NCI-H1930 (cell line): ENCODE data around the gene DDX1.
"Not testable (repeated sequence)": the region's sequence is repeated elsewhere in the genome, so short reads cannot be mapped to it uniquely, and the experiment has no call there.

Source experiments
- DNase-seq, 2 experiments: peaks; one replicate each; lab custom pipeline; 2025; lab: John Stamatoyannopoulos, UW

Gene DDX1

GRCh38 chr2:15595342-15595905 is 3.8 kb downstream of the DDX1 start:
- no peak for DNase-seq

GRCh38 chr2:15595936-15596335 is 4.3 kb downstream of the DDX1 start:
- DNase-seq = no peak

DNA sequence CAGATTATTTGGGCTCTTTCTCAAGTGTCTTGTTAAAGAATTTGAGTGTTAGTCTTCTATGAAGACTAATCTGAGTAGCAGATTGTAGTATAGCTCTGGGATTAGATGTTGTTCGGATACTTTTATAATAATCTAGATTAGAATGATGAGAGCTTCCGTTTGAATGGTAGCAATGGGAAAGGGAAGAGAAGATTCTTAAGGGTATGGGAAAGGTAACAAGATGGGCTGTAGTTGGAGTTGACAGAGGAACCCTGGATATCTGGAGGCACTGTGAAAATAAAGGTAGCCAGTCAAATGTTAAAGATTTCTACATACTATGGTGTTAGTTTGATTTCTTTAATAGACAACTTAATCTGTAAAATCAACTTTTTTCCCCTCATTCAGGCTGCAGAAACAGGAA is 4.7 kb downstream of the DDX1 start:
- DNase-seq = no peak

- DNase-seq = no peak
Observed at GRCh38 chr2:15596968-15597367, 5.3 kb downstream of the DDX1 start.

DNA sequence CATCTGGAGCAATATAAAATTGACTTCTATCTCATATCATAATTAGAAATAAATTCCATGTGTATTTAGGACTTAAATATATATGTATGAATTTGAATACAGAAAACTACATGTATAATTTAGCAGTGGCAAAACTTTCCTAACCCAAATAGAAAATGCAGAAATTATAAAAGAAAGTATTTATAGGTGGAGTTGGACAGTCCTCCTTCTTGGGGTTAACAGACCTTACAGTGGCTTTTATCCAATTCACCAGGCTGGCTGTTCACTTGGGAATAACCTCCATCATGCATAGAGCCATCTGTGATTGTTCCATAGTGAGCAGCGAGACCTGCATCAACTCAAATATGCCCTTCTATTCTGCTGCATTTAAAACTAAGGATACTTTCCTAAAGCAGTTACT is 8.3 kb downstream of the DDX1 start:
- no peak for DNase-seq

GRCh38 chr2:15601681-15602080 is 10.0 kb downstream of the DDX1 start:
- no peak for DNase-seq

DNA sequence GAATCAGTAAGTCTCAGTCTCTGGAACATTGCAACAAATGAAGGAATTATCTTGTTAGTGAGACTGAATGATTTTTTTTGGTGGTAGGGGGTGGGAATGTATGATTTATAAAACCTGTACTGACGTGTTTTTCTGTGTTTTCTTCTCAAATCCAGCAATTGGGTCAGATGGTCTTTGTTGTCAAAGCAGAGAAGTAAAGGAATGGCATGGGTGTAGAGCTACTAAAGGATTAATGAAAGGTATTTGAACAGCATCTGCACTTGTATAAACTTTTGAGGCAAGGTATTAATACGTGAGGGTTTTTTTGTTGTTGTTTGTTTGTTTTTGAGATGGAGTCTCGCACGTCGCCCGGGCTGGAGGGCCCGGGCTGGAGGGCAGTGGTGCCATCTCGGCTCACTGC is 10.7 kb downstream of the DDX1 start:
- DNase-seq = no peak

DNA sequence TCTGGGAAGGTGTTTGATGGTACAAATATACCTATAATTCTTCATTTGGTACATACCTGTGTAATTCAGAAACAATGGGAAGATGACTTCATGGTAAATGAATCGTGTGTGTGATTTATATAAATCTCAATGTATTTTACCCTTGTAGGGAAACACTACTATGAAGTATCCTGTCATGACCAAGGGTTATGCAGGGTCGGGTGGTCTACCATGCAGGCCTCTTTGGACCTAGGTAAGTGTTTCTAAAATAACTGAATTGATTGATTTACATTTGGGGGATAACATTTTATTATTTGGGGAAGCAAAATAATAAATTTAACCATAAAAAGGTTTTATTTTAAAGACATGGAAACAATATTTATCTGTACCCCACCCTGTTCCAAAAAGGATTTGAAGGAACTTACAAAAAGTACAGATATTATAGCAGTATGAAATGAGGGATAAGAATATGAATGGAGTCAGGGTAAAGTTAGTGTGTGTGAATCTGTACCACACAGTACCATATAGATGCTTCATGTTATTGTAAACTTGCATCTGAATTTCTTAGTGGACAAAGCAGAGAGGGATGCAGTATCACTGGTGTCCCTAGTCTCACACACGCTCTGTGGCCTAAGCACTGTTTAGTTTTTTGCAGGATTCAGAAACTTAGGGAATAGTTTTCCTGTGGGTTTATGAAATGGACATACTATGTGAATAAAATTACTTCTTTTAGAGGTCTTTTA is 11.5 kb downstream of the DDX1 start:
- no peak for DNase-seq

GRCh38 chr2:15603948-15604347 is 12.3 kb downstream of the DDX1 start:
- no peak for DNase-seq

DNA sequence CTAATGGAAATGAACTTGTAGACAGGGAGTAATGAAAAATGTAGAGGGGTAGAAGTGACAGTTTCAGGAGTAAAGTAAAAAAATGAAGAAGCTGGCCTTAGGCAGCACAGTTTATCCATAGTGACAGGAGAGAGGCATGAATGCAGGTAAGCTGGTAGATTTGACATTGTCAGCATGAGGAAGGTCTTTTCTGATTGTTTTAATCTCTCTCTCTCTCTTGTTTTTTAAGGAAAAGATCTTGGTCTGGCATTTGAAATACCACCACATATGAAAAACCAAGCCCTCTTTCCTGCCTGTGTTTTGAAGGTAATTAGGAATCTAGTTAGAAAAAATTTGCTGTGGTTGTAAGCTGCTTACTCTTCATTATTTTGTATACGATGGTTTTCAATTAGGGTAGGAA is 14.1 kb downstream of the DDX1 start:
- DNase-seq = no peak

DNA sequence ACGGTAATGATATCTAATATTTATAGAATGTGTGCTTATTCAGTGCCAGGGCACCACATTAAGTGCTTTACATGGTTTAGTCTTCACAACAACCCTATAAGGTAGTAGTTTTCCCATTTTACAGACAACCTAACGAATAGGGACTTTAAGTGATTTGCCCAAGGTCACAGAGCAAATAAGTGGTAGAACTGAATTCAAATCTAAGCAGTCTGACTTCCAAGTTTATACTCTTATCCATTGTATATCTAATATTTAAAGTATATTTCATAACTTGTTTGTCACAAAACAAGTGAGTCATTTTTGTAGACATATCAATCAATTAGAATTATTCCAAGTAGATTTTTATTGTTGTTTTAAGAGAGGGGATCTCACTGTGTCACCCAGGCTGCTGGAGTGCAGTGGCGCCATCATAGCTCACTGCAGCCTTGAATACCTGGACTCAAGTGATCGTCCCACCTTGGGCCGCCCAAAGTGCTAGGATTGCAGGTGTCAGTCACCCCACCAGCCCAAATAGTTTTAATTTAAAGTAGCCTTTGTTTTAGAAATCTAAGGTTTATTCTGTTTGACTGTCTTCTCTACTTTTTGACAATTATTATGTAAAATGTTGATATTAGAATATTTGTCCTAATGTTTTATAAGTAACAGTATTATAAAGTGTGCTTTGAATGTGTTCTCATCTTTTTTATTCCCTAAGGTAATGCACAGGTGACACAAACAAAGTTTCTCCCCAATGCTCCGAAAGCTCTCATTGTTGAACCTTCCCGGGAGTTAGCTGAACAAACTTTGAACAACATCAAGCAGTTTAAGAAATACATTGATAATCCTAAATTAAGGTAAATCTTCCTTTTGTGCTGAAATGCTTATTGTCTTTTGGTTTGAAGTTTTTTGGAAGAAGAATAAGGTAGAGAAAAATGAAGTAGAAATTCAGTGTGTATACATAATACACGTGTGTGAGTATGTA is 15.1 kb downstream of the DDX1 start:
- no peak for DNase-seq

- DNase-seq = no peak
Observed at GRCh38 chr2:15607709-15608391, 16.2 kb downstream of the DDX1 start.

- DNase-seq = no peak
Observed at GRCh38 chr2:15608392-15608761, 16.7 kb downstream of the DDX1 start.

DNA sequence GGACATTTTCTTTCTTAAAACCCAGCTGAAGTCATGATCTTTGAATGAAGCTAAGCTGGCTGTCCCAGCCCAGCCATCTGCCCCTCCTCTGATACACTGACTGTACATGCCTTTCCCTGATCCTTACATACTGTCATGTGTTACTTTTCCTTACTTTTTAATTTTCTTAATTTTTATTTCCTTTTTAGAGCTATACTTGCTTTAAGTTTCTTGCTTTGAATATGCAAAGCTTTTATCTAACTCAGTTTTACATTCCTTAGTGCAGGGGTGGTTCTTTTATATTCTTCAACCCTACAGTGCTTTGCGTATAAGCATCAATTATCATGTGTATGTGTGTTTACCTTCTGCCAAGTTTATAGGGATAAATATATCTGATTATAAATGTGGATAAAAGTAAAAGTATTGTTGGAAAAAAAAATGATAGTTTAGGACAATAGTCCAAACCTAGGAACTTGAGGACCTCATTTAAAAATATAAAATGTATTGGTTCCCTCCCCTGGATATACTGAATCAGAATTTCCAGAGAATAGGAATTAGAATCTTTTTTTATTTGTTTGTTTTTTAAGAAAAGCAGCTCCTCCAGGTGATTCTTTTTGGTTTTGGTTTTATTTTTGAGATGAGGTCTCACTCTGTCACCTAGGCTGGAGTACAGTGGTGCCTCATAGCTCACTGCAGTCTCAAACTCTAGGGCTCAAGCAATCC is 17.8 kb downstream of the DDX1 start:
- no peak for DNase-seq

GRCh38 chr2:15610430-15610952 is 18.8 kb downstream of the DDX1 start:
- DNase-seq = no peak

DNA sequence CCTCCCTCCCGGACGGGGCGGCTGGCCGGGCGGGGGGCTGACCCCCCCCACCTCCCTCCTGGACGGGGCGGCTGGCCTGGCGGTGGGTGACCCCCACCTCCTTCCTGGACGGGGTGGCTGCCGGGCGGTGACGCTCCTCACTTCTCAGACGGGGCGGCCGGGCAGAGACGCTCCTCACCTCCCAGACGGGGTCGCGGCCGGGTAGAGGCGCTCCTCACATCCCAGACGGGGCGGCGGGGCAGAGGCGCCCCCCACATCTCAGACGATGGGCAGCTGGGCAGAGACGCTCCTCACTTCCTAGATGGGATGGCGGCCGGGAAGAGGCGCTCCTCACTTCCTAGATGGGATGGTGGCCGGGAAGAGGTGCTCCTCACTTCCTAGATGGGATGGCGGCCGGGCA is 20.4 kb downstream of the DDX1 start:
- DNase-seq = not testable (repeated sequence)

- DNase-seq = no peak
Observed at GRCh38 chr2:15613736-15614429, 22.2 kb downstream of the DDX1 start.

GRCh38 chr2:15614545-15615300 is 23.1 kb downstream of the DDX1 start:
- DNase-seq = no peak

DNA sequence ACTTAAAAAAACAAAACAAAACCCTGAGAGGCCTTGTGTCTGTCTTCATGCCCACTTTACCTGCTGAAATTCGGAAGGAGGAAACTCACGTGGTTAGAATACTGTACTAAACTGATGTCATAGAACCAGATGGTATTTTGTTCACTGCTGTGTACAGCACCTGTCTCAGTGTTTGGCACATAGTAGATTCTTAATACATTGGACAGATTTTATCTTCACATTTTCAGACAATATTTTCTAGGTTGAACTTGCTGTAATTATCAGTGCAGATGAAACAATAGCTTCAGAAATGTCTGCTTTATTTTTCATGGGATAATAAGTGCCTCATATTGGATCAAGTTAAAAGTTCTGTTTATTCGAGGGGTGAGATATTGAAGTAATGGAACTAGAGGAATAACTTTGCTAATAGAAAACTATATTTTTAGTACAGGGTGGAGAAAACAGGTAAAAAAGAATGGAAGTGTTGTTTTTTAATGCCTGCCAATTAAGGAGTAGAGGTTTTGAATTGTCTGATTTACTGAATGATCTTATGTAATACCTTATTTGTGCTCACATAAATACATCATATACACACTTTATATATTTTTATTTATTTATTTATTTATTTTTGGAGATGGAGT is 23.7 kb downstream of the DDX1 start:
- DNase-seq = no peak

- DNase-seq = no peak
Observed at GRCh38 chr2:15616429-15616828, 24.8 kb downstream of the DDX1 start.
